ENCODE data around the gene YAF2.
"Not testable (repeated sequence)": the region's sequence is repeated elsewhere in the genome, so short reads cannot be mapped to it uniquely, and the experiment has no call there.

YAF2 gene

GRCh38 chr12:42192258-42192657, 45.8 kb downstream of the YAF2 start:
- H3K27me3 Mint-ChIP-seq: no peaks in the 10 kb centered on the region
- H3K4me1 Mint-ChIP-seq (ENCODE audit: low read depth): peaks cover 4% of the 10 kb centered on the region
- peaks cover 13% of the 10 kb centered on the region for H3K36me3 Mint-ChIP-seq
- H3K9me3 Mint-ChIP-seq (ENCODE audit: low read depth): no peaks in the 10 kb centered on the region
- H3K27ac Mint-ChIP-seq: no peak overlapping the region
- H3K4me3 Mint-ChIP-seq: no peak overlapping the region

GRCh38 chr12:42190376-42190775, 47.7 kb downstream of the YAF2 start:
- Mint-ChIP-seq H3K4me3 (no peak overlapping the region), H3K27ac (no peak overlapping the region), H3K27me3 (no peaks in the 10 kb centered on the region), H3K36me3 (peaks cover 8% of the 10 kb centered on the region), H3K4me1 (ENCODE audit: low read depth) (peaks cover 4% of the 10 kb centered on the region), H3K9me3 (ENCODE audit: low read depth) (no peaks in the 10 kb centered on the region)

- H3K9me3 Mint-ChIP-seq (ENCODE audit: low read depth); H3K36me3 Mint-ChIP-seq; H3K4me3 Mint-ChIP-seq; H3K27me3 Mint-ChIP-seq; H3K27ac Mint-ChIP-seq: not testable (repeated sequence)
- peaks cover 11% of the 10 kb centered on the region for H3K4me1 Mint-ChIP-seq (ENCODE audit: low read depth)
Measured at GRCh38 chr12:42188275-42188674, 49.8 kb downstream of the YAF2 start.

- peaks cover 7% of the 10 kb centered on the region for H3K36me3 Mint-ChIP-seq
- no peaks in the 10 kb centered on the region for H3K27me3 Mint-ChIP-seq
- H3K27ac Mint-ChIP-seq: no peak overlapping the region
- peaks cover 16% of the 10 kb centered on the region for H3K4me1 Mint-ChIP-seq (ENCODE audit: low read depth)
- no peaks in the 10 kb centered on the region for H3K9me3 Mint-ChIP-seq (ENCODE audit: low read depth)
- no peak overlapping the region for H3K4me3 Mint-ChIP-seq
Measured at GRCh38 chr12:42187799-42188198, 50.2 kb downstream of the YAF2 start.

DNA sequence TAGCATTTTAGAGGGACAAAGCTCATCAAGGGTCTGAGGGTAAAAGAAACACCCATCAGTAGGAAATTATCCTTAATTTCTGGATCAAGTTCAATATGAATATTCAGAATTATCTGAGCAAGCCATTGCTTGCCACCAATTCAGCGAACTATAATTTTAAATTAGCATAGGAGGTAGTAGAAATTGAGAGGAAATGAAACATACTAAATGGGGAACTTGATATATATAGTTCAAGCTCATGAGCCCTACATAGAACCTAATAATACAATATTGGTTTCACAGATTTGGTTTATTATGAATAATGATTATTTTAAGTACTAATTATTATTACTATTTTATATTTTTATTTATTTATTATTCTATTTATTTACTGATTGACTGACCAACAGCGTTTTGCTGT, 51.3 kb downstream of the YAF2 start:
- no peak overlapping the region for H3K4me3 Mint-ChIP-seq
- peaks cover 9% of the 10 kb centered on the region for H3K36me3 Mint-ChIP-seq
- no peak overlapping the region for H3K27ac Mint-ChIP-seq
- H3K27me3 Mint-ChIP-seq: no peaks in the 10 kb centered on the region
- H3K4me1 Mint-ChIP-seq (ENCODE audit: low read depth): peaks cover 24% of the 10 kb centered on the region
- no peaks in the 10 kb centered on the region for H3K9me3 Mint-ChIP-seq (ENCODE audit: low read depth)

DNA sequence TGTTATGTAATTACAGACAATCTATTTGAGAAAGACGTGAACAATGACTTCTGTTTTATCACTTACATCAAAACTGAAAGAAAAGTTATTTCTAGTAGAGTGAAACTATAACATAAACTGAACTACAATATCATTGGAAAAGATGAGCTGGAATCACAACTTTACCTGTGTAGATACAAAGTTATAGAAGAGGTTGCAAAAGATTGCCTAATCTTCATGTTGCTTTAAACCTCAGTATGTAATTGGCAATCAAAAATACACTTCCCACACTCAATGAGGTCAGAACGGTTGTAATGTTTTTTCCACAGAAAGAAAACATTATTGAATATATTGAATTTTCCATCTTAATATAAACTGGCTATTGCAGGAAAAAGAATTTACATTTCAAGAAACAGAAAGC, 55.7 kb downstream of the YAF2 start:
- H3K27ac Mint-ChIP-seq: no peak overlapping the region
- peaks cover 14% of the 10 kb centered on the region for H3K36me3 Mint-ChIP-seq
- H3K4me1 Mint-ChIP-seq (ENCODE audit: low read depth): peaks cover 23% of the 10 kb centered on the region
- H3K9me3 Mint-ChIP-seq (ENCODE audit: low read depth): no peaks in the 10 kb centered on the region
- no peaks in the 10 kb centered on the region for H3K27me3 Mint-ChIP-seq
- H3K4me3 Mint-ChIP-seq: no peak overlapping the region

- Mint-ChIP-seq H3K9me3 (ENCODE audit: low read depth) (no peaks in the 10 kb centered on the region), H3K4me1 (ENCODE audit: low read depth) (peaks cover 25% of the 10 kb centered on the region), H3K27ac (peak overlapping the region; percentile 3), H3K4me3 (no peak overlapping the region), H3K27me3 (no peaks in the 10 kb centered on the region), H3K36me3 (peaks cover 22% of the 10 kb centered on the region)
Measured at GRCh38 chr12:42180990-42181596, 57.0 kb downstream of the YAF2 start.

DNA sequence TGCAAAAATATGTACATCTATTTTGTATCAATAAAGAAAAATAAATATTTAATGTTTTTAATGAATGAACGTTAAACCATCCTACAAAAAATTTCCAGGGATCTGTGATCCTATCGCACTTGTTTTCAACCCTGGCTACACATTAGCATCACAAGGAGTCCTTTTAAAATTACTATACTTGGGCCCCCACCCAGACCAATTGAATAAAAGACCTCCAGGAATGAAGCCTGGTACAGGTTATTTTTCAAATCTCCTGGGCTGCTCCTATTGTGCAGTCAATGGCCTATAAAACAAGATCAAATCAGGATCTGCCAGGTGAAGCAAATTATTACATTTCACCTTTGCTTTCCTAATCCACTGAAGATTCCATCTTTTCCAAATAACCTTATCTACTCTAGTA, 59.9 kb downstream of the YAF2 start:
- peaks cover 33% of the 10 kb centered on the region for H3K4me1 Mint-ChIP-seq (ENCODE audit: low read depth)
- no peaks in the 10 kb centered on the region for H3K9me3 Mint-ChIP-seq (ENCODE audit: low read depth)
- peaks cover 29% of the 10 kb centered on the region for H3K36me3 Mint-ChIP-seq
- H3K27ac Mint-ChIP-seq: no peak overlapping the region
- no peak overlapping the region for H3K4me3 Mint-ChIP-seq
- no peaks in the 10 kb centered on the region for H3K27me3 Mint-ChIP-seq

DNA sequence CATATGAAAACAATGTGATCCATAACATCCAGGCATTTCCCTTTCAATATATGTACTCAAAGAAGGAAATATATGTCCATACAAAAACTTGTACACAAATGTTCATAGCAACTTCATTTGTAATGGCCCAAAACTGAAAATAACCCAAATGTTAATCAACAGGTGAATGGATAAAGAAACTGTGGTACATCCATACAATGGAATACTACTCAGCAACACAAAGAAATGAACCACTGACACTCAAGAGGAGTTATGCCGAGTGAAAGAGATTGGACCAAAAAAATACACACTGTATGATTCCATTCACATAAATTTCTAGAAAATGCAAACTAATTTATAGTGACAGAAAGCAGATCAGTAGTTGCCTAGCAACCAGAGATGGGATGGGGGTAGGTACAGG, 63.1 kb downstream of the YAF2 start:
- H3K27ac Mint-ChIP-seq: peak overlapping the region; percentile 3
- H3K4me3 Mint-ChIP-seq: no peak overlapping the region
- peaks cover 26% of the 10 kb centered on the region for H3K36me3 Mint-ChIP-seq
- H3K27me3 Mint-ChIP-seq: no peaks in the 10 kb centered on the region
- H3K9me3 Mint-ChIP-seq (ENCODE audit: low read depth): no peaks in the 10 kb centered on the region
- H3K4me1 Mint-ChIP-seq (ENCODE audit: low read depth): peaks cover 21% of the 10 kb centered on the region

- H3K27ac Mint-ChIP-seq: no peak overlapping the region
- no peak overlapping the region for H3K4me3 Mint-ChIP-seq
- H3K36me3 Mint-ChIP-seq: peaks cover 26% of the 10 kb centered on the region
- H3K27me3 Mint-ChIP-seq: no peaks in the 10 kb centered on the region
- peaks cover 21% of the 10 kb centered on the region for H3K4me1 Mint-ChIP-seq (ENCODE audit: low read depth)
- no peaks in the 10 kb centered on the region for H3K9me3 Mint-ChIP-seq (ENCODE audit: low read depth)
Measured at GRCh38 chr12:42173961-42174521, 64.0 kb downstream of the YAF2 start.

DNA sequence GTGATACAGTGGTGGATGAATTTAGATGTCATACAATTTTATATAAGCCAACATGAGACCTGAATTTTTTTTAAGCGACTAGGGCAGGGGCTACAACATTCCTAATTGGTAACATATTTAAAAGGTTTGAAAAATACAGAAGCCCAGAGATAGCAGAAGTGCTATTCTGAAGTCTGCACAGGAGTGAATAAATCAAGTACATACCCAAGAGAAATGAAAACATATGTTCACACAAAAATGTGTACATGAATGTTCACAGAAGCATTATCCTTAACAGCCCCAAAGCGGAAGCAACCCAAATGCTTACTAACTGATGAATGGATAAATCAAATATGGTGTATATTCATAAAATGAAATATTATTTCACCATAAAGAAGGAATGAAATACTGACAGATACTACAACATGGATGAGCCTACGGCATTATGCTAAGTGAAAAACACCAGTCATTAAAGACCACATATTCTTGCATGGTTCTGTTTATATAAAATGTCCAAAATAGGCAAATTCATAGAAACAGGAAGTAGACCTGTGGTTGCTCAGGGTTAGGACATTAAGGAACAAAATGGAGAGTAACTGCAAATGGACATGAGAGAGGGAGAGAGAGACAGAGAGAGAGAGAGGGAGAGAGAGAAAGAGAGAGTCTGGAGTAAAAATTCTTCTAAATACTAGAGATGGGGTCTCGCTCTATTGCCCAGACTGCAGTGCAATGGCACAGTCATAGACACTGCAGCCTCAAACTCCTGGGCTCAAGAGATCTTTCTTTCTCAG, 65.4 kb downstream of the YAF2 start:
- Mint-ChIP-seq H3K4me1 (ENCODE audit: low read depth) (peaks cover 21% of the 10 kb centered on the region), H3K4me3 (no peak overlapping the region), H3K36me3 (peaks cover 24% of the 10 kb centered on the region), H3K27me3 (no peaks in the 10 kb centered on the region), H3K27ac (no peak overlapping the region), H3K9me3 (ENCODE audit: low read depth) (no peaks in the 10 kb centered on the region)

DNA sequence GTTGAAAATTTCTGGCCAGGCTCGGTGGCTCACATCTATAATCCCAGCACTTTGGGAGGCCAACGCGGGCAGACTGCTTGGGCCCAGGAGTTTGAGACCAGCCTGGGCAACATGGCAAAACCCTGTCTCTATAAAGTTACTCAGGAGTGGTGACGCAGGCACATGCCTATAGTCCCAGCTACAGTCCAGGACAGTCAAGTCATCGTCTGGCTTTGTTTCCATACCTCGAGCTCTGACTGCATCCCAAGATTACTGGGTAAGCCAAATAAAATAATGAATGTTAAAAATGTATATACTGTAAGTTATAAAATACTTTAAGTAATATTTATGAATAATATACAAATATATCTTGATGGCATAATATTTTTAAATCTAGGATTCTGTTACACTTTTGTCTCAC, 70.3 kb downstream of the YAF2 start:
- peaks cover 21% of the 10 kb centered on the region for H3K4me1 Mint-ChIP-seq (ENCODE audit: low read depth)
- H3K36me3 Mint-ChIP-seq: peaks cover 11% of the 10 kb centered on the region
- H3K4me3 Mint-ChIP-seq: no peak overlapping the region
- H3K27ac Mint-ChIP-seq: no peak overlapping the region
- H3K9me3 Mint-ChIP-seq (ENCODE audit: low read depth): no peaks in the 10 kb centered on the region
- H3K27me3 Mint-ChIP-seq: no peaks in the 10 kb centered on the region

DNA sequence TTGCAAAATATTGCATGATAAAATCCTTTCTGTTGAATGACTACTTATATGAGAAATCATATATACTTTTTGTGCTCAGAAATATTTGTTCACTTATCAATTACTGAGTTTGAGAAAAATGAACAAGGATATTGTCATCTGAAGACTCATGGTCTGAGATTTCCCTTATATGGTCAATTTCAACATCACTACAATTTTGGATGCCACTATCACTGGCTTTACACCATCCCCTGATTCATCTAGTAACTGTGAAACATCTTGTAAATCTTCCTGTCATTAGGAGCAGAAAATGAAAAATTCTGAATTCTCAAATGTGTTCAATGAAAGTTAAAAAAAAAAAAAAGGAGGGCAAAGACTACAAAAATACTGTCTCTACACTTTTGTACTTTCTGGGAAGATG, 71.5 kb downstream of the YAF2 start:
- Mint-ChIP-seq H3K4me1 (ENCODE audit: low read depth) (peaks cover 27% of the 10 kb centered on the region), H3K4me3 (no peak overlapping the region)

DNA sequence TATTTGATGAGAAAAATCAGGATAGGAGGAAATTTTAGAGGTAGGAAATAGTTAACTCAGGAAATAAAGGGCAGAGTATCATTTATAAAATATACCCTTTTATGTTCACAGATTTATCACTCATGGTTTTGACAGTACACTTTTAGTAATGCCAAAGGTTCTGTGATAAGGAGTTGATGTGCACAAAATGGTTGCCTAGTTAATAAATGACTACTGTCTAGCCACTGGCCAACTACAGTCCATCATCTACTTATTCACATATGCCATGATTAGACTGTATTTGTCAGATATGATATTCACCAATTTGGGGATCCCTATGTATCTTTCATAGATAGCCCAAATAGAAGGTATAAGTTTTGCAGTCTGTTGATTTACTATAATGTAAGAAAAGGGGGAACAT, 74.1 kb downstream of the YAF2 start:
- H3K27ac Mint-ChIP-seq: no peak overlapping the region
- H3K4me1 Mint-ChIP-seq (ENCODE audit: low read depth): peaks cover 30% of the 10 kb centered on the region
- H3K27me3 Mint-ChIP-seq: no peaks in the 10 kb centered on the region
- peaks cover 8% of the 10 kb centered on the region for H3K36me3 Mint-ChIP-seq
- no peak overlapping the region for H3K4me3 Mint-ChIP-seq
- no peaks in the 10 kb centered on the region for H3K9me3 Mint-ChIP-seq (ENCODE audit: low read depth)

More for the DNA sequence above, 71.5 kb downstream of the YAF2 start:
- peak overlapping the region; percentile 50 for H3K27ac Mint-ChIP-seq
- peaks cover 11% of the 10 kb centered on the region for H3K36me3 Mint-ChIP-seq
- H3K27me3 Mint-ChIP-seq: no peaks in the 10 kb centered on the region
- no peaks in the 10 kb centered on the region for H3K9me3 Mint-ChIP-seq (ENCODE audit: low read depth)

DNA sequence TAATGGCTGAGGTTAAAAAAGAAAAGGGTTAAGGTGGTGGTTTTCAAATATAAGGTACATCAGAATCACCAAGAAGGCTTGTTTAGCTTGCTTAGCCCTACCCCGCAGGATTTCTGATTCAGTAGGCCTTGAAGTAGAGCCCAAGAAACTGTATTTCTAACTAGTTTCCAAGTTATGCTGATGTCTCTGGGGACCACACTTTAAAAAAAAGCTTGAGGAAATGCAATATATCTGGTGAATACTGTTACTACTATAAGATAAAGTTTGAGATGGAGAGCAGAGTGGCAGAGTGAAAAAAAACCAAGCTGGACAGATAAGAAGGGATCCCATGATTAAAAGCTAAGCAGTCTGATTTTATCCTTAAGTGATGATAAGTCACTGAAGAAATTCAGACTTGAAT, 75.1 kb downstream of the YAF2 start:
- peak overlapping the region; percentile 68 for H3K27ac Mint-ChIP-seq
- no peaks in the 10 kb centered on the region for H3K27me3 Mint-ChIP-seq
- H3K36me3 Mint-ChIP-seq: peaks cover 8% of the 10 kb centered on the region
- H3K4me1 Mint-ChIP-seq (ENCODE audit: low read depth): peaks cover 30% of the 10 kb centered on the region
- no peaks in the 10 kb centered on the region for H3K9me3 Mint-ChIP-seq (ENCODE audit: low read depth)
- H3K4me3 Mint-ChIP-seq: no peak overlapping the region

Measured in activated naive CD8-positive, alpha-beta T cell (primary cell).